BJ (cell line): ENCODE data around the gene MOGAT2. TPM values are rescaled to one million over a fixed set of nuclear protein-coding genes. Genes with fewer than 3 reads are reported as not detected.
"Not testable (repeated sequence)": the region's sequence is repeated elsewhere in the genome, so short reads cannot be mapped to it uniquely, and the experiment has no call there.

Source experiments
- CTCF ChIA-PET: fragments of 350-600 bp; formaldehyde crosslinking; extraction: SDS; loops from one replicate; lab custom pipeline; 2021; ENCODE audit warnings: antibody characterized with exemption, inconsistent platforms; lab: Yijun Ruan, JAX
- POLR2A ChIA-PET: fragments of 300-600 bp; sonication (Branson Sonifier 250); formaldehyde crosslinking; extraction: SDS; loops from one replicate; lab custom pipeline; 2021; ENCODE audit warnings: antibody characterized with exemption; lab: Charles Lee
- DNase-seq: peaks from one replicate; pipeline ENCODE4 v3.0.0-alpha.2; 2011; ENCODE audit warnings: low read depth
- H3K27me3 ChIP-seq: 2 replicates; pipeline ENCODE4 v1.6.0; 2011; ENCODE audit warnings: low read length; ENCODE audit not compliant: control insufficient read depth, insufficient read depth
- H3K36me3 ChIP-seq: 2 replicates; pipeline ENCODE4 v1.5.1; 2011; ENCODE audit warnings: low read length; ENCODE audit not compliant: control insufficient read depth, insufficient read depth
- H3K4me3 ChIP-seq: 2 replicates; pipeline ENCODE4 v1.5.1; 2011; ENCODE audit warnings: low read depth, mild to moderate bottlenecking, control low read depth, low read length
- polyA plus RNA-seq: library from polyadenylated mRNA; depleted of rRNA; stranded (reverse); fragments of >200 nt; gene quantifications from 2 replicates; pipeline ENCODE4 v1.2.3, GENCODE V29; 2011
- TF ChIP-seq, protein P1 (sequence below): IDR thresholded peaks from 2 replicates; pipeline ENCODE4 v1.5.1; 2011; ENCODE audit warnings: low read depth, mild to moderate bottlenecking, control low read depth, inconsistent platforms, low read length, moderate library complexity; ENCODE audit not compliant: insufficient read depth

The MOGAT2 gene
- polyA plus RNA-seq, 1 experiment, result not detected

DNA sequence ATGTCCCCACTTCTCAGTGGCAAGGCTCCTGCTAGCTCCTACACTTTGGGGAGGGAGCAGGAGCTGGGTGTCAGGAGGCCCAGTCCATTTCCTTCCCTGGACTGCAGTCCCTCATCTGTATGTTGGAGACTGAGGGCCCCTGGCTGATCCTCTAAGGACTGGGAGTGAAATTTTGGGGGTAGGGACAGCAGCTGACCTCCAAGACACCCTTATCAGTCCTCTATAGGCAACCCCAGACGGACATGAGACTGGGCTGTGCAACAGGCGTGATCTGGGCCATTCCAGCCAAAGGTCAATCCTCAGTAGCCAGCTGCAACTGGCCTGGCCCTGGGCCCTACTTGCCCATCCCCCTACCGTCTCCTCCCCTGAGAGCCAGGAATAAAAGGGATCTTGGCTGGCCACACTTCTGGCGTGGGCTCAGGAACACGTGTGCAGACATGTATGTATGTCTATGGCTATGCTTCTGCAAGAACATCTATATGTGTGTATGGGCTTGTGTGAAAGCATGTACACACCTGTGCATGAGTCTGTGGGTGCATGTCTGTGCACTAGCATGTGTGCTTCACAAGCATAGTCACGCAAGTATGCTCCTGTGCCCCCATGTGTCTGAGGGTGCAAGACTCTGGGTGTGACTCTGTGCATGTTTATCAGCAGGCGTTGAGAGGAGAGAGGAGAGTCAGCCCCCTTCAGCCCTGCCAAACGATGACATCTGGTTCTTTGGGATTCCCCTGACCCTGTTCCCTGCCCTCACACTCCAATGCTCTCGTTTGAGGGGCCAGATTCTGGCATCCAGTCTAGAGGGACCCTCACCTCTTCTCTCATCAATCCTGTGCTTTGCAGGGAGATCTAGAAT, 26.3 kb downstream of the MOGAT2 start:
- Histone ChIP-seq H3K4me3 (no peak overlapping the region), H3K27me3 (peaks cover 8% of the 10 kb centered on the region), H3K36me3 (no peaks in the 10 kb centered on the region)
- DNase-seq, result no peak
- POLR2A ChIA-PET, result no interaction called here
- CTCF ChIA-PET, result interaction anchor here (1.1 kb wide), 1 partner anchor 15 kb away, joined by 3 read pairs; no protein-coding TSS in a partner anchor
- TF ChIP-seq, protein P1, sequence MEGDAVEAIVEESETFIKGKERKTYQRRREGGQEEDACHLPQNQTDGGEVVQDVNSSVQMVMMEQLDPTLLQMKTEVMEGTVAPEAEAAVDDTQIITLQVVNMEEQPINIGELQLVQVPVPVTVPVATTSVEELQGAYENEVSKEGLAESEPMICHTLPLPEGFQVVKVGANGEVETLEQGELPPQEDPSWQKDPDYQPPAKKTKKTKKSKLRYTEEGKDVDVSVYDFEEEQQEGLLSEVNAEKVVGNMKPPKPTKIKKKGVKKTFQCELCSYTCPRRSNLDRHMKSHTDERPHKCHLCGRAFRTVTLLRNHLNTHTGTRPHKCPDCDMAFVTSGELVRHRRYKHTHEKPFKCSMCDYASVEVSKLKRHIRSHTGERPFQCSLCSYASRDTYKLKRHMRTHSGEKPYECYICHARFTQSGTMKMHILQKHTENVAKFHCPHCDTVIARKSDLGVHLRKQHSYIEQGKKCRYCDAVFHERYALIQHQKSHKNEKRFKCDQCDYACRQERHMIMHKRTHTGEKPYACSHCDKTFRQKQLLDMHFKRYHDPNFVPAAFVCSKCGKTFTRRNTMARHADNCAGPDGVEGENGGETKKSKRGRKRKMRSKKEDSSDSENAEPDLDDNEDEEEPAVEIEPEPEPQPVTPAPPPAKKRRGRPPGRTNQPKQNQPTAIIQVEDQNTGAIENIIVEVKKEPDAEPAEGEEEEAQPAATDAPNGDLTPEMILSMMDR, result no peak

DNA sequence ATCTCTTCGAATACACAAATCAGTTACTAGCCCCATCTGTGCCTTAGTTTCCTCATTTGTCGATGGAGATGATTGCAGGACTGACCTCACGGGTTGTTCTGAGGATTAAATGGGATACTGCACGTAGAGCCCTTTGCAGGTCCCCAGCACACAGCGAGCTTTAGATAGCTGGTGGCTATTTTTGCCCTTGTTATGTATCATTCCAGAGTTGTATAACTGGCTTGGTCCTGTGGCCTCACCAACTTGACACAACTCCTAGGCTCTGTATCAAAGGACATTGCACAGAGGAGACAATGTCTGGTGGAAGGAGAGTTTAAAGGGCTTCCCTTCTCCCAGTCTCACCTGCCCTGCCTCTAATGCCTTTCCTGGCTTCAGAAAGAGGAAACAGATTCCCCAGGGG, 28.2 kb downstream of the MOGAT2 start:
- Histone ChIP-seq H3K27me3 (peaks cover 7% of the 10 kb centered on the region), H3K36me3 (no peaks in the 10 kb centered on the region), H3K4me3 (no peak overlapping the region)
- ChIA-PET POLR2A (no interaction called here), CTCF (interaction anchor here (1.8 kb wide), 1 partner anchor 23 kb away, joined by 4 read pairs; no protein-coding TSS in a partner anchor)
- DNase-seq, result no peak
- TF ChIP-seq, protein P1, result no peak

DNA sequence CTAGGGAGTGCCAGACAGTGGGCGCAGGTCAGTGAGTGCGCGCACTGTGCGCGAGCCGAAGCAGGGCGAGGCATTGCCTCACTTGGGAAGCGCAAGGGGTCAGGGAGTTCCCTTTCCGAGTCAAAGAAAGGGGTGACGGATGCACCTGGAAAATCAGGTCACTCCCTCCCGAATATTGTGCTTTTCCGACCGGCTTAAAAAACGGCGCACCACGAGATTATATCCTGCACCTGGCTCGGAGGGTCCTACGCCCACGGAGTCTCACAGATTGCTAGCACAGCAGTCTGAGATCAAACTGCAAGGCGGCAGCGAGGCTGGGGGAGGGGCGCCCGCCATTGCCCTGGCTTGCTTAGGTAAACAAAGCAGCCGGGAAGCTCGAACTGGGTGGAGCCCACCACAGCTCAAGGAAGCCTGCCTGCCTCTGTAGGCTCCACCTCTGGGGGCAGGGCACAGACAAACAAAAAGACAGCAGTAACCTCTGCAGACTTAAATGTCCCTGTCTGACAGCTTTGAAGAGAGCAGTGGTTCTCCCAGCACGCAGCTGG, 31.2 kb downstream of the MOGAT2 start:
- POLR2A ChIA-PET, H3K36me3 ChIP-seq, H3K27me3 ChIP-seq, DNase-seq, H3K4me3 ChIP-seq, CTCF ChIA-PET: not testable (repeated sequence)

DNA sequence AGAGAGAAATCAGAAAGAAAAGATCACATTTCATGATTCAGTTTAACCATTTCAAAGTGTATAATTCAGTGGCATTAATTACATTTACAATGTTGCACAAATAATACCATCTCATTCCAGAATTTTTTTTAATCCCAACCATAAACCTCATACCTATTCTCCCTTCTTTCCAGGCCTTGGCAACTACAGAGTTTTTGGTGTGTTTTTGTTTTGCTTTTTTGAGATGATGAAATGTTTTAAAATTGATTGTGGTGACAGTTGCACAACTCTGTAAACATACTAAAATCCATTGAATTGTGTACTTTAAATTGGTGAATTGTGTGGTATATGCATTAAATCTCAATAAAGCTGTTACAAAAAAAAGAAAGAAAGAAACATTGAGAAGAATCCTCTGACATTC, 37.3 kb downstream of the MOGAT2 start:
- CTCF ChIA-PET, H3K27me3 ChIP-seq, H3K4me3 ChIP-seq, POLR2A ChIA-PET, DNase-seq, H3K36me3 ChIP-seq: not testable (repeated sequence)

DNA sequence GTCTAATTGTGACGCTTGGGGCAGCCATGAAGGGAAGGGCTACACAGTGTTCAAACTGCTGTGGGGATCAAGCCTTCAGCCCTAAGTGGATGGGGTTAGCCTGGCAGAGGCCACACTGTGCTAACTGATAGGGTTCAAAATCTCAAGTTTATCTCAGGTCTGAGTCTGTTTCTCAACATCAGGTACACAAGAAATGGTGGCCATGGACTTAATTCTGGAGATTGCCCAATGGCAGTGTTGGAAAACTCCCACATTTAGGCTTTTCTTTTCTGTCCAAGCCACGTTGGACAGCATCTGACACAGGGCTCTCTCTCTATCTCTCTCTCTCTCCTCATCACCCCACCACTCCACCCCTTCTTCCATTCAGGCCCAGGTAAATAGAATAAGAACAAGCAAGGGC, 40.0 kb downstream of the MOGAT2 start:
- TF ChIP-seq, protein P1, result no peak
- Histone ChIP-seq H3K4me3 (no peak overlapping the region), H3K36me3 (no peaks in the 10 kb centered on the region), H3K27me3 (peaks cover 3% of the 10 kb centered on the region; the same call in 1 of the 2 replicates)
- ChIA-PET CTCF (interaction anchor here (1.3 kb wide), 1 partner anchor 32 kb away, joined by 3 read pairs; no protein-coding TSS in a partner anchor), POLR2A (no interaction called here)
- DNase-seq, result no peak

DNA sequence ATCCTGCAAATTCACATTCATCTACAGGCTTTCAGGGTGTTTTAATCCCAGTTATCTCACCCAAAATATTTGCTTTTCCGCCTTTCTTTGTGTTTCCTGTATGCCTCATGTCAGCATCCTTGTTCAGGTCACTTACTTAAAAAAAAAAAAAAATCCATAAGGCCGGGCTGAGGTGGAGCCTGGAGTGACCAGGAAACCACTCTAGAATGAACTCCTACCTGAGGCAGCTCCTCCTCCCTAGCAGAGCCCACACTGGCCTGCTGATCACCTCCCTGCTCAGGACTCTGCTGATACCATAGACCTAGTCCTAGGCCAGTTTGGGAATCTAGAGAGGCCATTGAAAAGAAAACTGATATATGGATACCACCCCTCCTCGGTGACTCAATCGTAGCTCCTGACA, 42.2 kb downstream of the MOGAT2 start:
- CTCF ChIA-PET, result interaction anchor here (0.7 to 1.1 kb wide), 2 partner anchors 23 to 44 kb away, joined by 3 read pairs; no protein-coding TSS in a partner anchor

More for the DNA sequence above, 42.2 kb downstream of the MOGAT2 start:
- no peak for DNase-seq
- no peak overlapping the region for H3K4me3 ChIP-seq
- POLR2A ChIA-PET, result no interaction called here
- H3K36me3 ChIP-seq, result no peaks in the 10 kb centered on the region
- TF ChIP-seq, protein P1, result no peak
- H3K27me3 ChIP-seq, result peaks cover 3% of the 10 kb centered on the region; the same call in 1 of the 2 replicates
